Cortex of kidney (tissue), 1 donor: Measurements from ENCODE around the gene NAT8L.

Experiments used
- DNase-seq: peaks from one replicate; lab custom pipeline; 2025; lab: John Stamatoyannopoulos, UW

Gene NAT8L

DNA sequence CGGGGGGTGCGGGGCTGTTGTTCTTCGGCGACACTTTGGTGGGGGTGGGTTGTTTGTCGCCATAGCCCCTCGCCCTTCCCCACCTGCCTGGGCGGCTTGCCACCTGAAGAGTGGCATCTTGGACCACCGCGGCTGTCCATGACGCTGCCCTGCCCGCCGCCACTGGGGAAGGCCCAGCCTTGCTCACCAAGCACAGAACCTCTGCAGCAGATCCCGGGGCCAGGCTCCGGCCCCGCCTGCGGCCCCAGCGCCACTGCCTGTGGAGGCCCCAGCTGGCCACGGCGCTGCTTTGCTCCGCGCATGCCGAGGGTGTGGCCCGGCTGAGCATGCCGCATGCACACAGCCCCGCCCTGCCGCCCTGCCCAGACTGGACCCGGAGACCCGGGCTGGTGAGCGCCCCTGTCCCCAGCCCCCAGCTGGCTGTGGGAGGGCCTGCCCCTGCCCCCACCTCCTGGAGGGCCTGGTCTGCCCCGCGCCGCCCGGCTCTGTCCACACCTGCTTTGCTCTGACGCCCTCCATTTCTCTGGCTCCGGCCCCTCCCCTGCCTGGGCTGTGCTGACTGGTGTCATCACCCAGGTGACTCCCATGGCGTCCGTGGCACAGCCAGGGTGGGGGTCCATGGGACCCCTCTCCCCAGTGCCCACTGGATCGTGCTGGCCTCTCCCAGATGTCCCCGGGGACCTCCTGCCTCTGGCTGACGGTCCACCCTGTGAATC lies 5.3 kb downstream of the NAT8L start:
- no peak for DNase-seq

DNA sequence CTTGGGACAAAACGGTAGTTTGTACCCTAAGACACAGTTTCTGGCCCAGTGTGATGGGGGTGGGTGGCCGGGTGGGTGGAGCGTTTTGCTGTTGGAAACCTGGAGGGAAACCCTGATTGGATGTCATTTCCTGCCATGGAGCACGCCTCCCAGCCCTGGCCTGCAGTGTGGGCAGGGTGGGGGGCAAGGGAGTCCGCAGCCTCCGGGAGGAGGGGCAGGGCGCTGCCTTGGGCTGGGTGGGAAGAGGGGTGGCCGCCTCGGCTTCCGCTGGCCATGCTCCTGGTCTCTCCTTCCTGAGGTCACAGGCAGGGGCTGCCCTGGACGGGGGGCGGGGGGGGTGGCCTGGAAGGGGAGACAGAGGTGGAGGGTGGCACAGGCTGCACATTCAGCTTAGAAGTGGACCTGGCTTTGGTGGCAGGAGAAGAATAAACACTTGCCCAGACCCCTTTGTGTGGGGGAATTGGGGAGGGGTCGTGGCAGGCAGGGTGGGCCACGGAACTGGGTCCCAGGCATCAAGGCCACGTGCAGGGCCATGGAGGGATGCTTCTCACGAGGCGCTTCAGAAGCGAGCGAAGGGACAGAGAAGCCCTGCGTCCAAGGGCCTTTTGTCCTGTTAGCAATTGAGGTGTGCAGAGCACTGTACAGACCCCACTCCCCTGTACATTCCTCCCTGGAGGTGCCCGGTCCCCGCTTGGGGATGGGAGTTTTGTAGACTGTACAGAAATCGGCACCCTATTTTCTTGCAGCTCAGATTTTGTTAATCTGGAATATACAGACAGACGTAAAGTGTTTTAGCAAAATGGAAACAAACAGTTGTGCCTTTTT lies 6.2 kb downstream of the NAT8L start:
- DNase-seq: no peak

DNA sequence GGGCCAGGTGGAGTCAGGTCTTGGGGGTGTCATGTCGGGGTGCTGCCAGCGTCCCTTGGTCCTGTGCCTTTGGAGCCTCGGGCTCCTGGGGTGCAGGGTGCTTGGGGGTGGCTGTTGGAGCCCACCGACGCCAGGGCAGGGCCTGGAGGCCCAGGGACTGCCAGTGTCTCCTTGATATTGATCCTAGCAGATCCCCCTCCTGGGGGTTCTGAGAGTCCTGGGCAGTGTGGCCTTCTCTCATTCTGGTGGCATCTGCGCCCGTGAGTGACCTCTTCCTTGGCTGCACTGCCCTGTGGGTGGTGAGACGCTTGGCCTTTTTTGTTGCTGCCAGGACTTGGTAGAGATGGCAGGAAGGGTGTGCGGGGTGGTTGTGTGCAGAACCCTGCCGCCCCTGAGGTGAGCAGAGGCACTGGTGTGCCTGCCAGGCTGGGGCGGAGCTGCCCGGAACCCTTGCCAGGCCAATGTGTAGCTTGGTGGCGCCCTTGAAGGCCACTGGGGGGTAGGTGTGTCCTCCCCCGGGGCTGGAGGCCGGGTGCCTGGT lies 7.0 kb downstream of the NAT8L start:
- no peak for DNase-seq

DNA sequence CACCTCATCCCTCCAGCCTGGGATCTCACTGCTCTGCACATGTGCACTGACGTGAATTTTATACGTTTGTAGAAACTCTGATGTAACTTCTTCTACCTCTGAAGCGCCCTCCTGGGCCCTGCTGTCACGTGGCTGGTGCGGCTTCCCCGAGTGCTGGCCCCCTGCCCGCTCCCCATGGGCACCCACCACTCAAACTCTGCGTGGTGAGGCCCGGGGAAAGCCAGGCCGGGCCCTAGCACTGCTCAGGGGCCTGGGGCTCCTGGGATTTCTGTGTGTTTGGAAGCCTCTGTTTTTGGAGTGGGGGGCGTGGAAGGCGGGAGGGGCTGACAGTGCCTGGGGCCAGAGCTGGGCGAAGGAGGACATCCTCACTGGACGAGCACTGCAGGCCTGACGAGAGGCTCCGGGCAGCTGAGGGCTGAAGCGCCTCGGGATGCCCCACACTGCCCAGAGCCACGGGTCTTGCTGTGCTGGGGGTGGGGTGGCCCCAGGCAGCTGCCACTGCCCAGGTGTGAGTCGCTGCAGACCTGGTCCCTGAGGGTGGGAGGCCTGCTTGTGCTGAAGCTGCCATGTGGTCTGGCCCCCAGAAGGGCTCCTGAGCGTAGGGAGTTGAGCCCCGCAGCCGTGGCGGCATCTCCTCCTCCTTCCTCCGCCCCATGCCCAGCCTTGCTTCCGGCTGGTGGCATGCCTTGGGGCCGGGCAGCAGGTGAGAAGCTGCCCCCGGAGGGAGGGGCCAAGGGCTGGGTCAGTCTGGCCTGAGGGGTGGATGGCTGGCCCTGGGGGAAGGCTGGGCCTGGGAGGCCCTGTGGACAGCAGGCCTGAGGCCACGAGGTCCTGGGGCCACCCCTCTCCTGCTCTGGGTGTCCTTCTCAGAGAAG lies 7.7 kb downstream of the NAT8L start:
- no peak for DNase-seq

DNA sequence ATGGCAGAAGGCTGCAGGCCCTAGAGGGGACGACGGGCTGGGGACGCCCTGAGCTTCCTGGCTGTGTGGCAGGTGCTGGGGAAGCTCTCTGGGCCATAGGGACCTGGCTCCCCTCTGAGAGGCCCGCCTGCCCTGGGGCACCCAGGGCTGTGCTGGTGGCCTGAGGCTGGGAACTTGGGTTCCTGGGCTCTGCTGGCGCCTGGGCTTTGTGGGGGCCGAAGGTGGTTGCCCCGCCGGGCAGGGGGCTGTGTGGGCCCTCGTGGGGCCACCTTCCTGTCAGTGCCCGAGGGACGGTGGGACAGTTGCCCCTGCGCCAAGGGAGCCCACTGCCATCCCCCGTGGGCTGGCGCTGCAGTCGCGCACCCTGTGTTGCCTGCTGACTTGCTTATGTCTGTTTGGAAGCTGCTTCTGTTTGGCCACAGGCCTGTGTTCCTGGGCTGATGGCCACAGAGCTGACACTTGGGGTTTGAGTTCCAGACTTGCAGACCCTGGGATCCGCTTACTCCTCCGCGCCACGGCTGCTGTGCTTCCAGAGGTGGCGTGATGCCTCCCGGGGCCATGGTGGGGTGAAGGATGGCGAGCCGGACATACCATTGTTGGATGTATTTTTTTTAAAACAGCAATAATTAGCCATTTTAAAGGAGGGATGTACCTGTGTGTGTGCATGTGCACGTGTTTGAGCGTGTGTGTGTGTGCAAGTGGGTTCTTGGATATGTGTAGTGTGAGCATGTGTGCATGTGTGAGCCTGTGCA lies 8.5 kb downstream of the NAT8L start:
- no peak for DNase-seq

DNA sequence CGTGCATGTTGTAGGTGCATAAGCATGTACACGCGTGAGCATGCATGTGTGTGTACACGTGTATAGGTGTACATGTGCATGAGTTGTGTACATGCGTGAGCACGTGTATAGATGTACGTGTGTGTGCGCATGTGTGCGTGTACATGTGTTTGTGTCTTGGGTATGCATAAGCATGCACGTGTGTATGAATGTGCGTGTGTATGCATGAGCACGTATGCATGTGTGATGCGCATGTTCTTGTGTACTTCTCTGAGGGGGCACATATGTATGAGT lies 9.0 kb downstream of the NAT8L start:
- DNase-seq: no peak

DNA sequence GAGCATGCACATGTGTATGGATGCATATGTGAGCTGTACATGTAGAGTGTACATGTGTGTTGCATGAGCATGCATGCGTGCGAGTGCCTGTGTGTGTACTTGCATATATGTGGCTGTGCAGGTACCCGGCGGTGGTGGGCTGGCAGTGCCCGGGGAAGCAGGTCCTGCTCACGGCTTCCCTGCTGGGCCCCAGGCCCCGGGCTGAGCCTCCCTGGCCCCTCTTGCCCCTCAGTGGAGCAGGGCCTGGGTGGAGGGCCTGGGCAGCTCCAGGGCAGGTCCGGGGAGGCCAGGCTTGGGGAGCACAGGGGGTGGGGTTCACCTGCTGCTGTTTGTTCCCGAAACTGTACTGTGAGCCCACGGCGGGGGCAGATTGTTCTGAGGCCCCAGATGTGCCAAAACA lies 9.4 kb downstream of the NAT8L start:
- DNase-seq: no peak

DNA sequence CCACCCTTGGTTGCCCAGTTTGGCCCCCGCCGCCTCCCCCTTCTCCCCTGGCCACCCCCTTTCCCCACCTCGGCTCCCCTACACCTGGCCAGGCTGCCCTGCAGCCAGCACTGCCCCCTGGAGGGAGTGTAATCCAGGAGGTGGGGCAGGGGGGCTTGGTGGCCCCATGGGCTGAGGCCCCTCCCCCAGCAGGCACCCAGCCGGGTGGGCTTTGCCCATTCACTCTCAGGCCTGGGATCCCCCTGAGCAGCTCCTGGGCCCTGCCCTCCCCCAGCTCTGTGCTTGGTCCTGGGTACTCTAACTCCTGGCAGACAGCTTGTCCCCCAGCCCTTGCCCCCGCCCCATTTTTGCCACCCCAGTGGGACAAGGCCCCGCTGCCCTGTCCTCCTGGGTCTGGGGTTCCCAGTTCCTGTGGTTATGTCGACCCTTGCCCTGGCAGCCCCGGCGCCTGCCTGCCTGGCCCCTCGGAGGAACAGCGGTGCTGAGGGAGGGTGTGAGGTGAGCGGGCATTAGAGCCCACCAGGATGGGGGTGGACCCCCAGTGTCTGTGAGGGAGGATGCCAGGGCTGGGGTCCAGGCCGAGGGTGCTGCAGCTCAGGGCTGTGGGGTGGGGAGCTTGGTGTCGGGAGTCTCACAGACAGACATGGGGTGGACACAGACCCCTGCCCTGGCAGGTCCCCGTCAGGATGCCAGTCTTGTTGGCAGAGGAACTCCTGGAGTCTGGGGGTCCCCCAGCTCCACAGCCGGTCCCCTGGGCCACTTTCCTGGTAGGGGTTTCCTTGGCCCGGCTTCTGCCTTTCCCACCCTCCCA lies 10.2 kb downstream of the NAT8L start:
- no peak for DNase-seq

DNA sequence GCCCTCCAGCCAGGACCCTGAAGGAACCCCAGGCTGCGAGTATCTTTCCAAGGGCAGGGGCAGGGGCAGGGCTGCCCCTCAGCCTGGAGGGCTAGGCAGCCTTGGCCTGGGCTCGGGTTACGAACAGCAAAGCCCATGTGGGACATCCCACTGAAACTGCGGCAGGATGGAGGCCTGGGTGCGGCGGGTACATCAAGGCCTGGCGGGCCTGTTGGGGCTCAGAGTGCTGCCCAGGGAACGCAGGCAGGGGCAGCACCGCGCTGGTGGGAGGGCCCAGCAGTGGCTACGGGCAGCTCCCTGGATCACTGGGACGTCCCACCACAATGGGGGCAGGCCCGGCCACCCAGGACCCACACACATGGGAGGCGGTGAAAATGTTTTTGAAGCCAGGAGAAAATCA lies 10.9 kb downstream of the NAT8L start:
- DNase-seq: no peak

DNA sequence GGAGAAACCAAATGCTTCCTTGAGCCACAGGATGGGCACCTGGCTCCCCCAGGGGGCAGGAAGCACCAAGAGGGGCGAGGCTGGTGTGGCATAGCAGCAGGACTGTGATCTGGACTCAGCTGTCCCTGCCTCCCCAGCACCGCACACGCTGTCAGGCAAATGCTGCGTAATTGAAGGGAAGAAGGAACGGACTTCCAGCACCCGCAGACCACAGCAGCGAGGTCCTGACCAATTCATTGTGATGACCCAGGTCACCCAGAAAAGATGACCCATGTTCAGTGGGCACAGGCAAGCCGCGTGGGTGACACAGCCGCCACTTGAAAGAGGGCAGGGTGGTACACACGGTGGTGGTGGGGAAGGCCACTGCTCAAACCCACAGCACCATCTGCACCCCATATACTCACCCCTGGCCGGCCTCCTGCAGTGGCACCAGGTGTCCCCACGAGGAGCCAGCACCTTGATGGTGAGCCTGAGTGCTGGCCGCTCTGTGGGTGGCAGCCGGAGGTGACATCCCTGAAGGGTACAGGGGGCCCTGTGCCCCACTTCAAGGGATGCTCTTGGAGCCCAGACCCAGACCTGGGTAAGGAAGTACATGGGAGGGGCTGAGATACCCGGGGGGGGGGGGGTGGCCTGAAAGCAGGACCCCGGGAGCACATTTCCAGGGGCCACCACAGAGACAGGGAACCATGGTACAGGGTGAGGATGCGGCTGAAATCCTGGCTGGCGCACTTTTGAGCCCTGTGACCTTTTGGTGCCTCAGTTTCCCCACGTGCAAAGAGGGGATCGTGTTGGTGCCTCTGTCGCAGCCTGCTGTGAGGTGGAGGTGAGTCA lies 11.5 kb downstream of the NAT8L start:
- DNase-seq: no peak

DNA sequence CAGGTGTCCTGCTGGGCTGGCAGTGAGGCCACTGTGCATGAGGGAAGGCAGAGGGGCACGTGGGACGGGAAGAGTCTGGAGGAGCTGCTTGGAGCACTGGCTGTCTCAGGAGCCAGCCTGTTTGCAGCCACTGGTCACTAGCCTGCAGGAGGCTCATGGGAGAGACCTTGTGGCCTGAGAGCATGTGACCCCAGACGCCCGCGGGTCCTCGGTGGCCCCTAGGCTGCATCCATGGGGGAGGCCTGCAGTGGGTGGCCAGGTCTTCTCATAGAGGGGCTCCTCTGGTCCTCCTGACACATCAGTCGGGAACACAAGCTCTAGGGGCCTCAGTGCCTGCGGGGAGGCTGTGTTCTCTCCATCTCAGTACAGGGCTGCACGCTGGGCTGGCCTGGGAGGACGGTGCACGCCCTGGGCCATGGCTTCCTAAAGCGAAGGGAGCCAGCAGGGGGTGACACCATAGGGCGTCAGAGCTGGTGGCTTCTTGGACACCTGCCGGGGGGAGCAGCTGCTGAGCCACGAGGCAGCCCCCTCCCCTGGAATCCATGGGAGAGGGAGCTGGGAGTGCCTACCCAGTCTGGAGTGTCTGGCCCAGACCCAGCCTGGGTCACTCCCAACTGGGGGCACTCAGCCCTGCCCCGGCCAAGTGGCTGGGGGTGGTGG lies 12.3 kb downstream of the NAT8L start:
- DNase-seq: no peak

DNA sequence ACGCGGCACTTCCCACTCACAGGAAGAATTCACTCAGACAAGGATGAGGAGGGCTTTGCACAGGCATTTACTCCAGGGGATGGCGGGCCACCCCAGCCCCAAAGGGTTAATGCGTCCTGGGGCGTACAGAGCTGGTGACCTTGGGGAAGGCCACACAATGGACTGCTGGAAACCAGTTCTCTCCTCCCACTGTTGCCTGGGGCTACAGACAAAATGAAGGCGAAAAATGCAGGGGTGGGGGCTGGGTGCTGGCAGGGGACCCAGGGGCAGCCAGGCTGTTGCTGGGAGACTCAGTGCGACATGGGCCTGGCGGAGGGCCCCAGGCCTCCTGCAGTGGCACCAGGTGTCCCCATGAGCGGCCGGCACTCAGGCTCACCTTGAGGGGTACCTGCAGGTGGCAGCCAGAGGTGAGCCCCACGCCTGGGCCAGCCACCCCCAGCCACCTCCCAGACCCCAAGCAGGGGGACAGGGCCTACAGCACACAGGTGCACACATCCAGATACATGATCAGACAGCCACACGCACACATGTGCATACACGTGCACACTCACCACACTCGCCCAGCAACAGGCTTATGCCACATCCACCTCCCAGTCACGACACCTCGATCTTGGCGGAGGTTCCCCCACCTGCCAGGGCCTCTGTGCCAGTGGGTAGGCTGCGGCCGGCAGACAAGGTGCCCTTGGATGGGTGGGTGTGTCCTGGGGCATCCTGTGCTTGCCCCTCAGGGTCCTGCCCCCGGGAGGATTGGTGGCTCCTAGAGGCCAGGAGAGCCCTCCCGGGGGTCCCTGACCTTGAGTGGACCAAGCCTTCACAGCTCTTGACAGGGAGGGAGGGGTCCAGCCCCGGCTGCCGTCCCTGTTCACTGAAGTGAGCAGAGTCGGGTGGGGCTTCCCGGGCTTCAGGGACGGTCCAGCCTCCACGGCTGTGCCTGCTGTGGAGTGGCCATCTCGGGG lies 13.1 kb downstream of the NAT8L start:
- DNase-seq: no peak

DNA sequence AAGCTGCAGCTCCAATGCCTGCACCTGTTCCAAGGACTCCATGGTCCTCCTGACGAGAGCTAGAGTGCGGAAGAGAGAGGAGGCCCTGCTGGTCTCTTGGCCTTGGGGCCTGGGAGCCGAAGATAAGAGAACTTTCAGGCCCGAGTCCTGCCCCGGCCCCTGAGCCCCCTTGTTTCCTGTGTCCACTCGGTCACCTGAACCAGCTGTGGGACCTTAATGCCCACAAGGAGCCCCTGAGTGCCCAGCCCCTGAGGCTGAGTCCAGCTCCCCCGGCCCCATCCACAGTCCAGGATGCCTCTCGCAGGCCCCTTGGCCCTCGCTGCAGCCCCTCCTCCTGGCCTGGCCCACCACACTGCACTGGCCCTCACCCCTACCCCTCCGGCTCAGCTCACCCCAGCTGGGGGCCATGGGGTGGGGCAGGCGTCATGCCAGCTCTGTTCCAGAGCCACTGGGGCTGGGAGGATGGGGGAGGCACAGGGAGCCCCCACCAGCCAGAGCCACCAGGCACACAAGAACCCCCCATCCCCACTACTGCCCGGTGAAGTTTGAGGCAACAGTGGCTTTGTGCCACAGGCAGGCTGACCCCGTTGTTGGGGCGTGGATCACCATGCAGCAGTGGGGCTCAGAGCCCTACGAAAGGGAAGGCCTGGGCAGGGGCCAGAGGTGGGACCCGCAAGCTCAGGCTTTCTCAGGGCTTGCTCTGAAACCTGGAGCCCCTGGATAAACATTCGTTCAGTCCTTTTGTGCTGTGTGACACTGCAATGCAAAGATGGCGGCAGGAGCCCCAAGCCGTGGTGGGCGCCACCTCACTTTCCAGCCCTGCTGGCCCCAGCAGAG lies 14.1 kb downstream of the NAT8L start:
- DNase-seq: no peak

DNA sequence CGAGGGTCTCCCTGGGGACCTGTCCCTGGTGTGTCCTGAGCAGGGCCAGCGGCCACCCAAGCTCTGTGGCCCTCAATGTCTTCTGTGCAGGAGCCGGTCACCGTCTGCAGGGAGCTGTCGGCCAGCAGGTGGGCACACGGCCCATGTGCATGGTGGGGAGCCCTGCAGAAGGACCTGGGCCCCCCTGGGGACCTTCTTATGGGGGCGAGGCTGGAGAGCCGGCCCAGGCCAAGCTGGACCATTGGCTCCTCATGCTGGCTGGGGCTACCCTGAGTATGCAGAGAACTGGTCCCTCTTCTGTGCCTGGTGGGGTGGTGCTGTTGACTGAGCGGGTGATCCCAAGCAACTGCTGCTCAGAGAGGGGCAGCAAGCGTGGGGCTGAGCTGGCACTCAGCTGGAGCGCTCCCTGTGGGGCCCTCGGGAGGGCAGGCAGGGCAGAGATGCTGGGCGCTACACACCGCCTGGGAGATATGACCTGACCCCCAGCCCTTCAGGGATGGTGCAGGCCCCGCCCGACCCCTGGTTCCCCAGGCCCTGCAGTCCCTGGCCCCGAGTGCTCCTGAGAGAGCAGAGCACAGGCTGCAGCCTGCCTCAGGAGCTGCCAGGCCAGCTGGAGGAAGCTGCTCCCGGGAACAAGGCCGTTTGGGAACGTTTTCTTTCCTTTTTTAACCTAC lies 14.8 kb downstream of the NAT8L start:
- no peak for DNase-seq

DNA sequence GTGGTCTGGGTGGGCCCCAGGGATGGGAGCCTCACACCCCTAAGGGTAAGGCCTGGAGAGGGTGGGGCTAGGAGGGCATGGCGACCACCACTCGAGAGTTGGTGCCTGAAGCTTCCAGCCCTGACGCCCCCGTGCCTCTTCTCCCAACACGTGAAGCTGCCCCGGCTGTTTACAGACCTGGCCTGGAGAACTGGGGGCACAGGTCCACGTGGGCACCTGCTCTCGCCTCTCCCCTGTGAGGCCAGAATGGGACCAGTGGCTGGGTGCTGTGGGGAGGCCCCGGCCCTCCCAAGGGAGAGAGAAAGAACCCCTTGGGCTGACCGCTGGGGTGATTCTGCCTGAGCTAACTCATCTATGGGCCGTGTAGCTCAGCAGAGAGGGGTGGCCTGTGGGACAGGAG lies 15.5 kb downstream of the NAT8L start:
- no peak for DNase-seq

DNA sequence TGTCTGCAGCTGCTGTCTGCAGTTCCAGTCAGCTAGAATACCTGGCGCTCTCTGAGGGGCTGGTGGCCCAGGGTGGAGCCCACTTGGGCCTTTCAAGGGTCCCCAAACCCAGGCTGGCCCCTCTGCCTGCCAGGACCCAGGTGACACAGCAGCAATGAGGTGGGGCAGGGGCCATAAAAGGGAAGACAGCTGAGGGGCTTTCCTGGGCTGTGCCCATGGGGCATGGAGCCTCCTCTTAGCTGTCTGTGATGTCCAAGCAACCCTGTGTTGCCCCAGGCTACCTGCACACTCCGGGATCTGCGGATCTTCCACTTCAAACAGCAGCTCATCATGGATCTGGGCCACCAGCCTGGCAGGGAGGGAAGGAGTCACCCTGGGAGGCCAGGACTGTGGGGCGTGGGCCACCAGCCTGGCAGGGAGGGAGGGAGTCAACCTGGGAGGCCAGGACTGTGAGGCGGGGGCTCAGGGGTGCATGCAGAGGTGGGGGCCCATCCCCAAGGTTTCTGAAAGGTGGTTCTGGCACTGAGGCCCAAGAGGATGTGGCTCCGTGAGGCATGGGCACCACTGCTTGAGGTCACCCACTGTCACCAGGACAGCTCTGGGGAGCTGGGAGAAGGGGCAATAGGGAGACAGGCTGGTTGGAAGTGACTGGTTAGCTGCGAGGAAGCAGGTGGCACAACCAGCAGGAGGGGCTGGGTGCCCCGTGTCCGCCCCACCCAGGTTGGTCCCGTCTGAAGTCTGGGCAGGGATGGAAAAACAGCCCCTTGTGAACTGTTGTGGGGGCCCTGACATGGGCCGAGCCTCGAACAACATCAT lies 16.3 kb downstream of the NAT8L start:
- DNase-seq: no peak
